Fibroblast of skin of left quadriceps (primary cell): Measurements from ENCODE around the gene AGTRAP.

Experiments used
- DNase-seq, 2 experiments: peaks; one replicate each; pipeline ENCODE4 v3.0.0-alpha.2; 2013; ENCODE audit warnings: low read depth in 2 of 2

The AGTRAP gene

DNA sequence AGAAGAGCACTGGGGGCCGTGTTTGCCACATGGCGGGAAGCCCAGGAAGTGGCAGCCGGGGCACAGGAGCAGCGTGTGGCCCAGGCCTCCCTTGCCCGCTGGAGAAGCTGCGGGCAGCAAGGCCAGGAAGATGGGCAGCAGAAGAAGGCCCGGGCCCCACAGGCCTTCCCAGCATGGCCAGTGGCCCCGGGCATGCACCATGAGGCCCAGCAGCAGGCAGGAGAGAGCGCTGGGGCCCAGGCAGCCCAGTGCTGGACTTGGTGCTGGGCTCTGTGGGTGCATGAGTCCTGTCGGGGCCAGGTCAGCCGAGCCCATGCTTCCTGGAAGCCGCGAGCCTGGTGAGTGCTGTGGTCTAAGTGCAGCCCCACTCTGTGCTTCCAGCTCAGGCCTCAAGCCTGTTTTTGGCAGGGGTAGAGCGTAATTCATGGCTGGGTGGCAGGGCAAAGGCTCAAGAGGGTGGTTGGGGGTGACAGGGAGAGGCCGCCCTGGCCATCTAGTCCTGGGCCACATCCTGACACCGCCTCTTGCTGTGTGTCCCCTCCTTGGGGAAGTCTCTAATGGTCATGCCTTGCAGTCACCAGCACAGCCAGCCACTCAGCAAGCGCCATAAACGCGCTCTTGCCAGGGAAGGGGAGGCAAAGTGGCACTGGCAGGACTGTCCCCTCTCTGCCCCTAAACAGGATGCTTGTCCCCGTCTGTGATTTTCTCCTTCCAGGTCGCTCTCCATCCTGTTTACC is 48.5 kb downstream of the AGTRAP start:
- DNase-seq, result no peak

DNA sequence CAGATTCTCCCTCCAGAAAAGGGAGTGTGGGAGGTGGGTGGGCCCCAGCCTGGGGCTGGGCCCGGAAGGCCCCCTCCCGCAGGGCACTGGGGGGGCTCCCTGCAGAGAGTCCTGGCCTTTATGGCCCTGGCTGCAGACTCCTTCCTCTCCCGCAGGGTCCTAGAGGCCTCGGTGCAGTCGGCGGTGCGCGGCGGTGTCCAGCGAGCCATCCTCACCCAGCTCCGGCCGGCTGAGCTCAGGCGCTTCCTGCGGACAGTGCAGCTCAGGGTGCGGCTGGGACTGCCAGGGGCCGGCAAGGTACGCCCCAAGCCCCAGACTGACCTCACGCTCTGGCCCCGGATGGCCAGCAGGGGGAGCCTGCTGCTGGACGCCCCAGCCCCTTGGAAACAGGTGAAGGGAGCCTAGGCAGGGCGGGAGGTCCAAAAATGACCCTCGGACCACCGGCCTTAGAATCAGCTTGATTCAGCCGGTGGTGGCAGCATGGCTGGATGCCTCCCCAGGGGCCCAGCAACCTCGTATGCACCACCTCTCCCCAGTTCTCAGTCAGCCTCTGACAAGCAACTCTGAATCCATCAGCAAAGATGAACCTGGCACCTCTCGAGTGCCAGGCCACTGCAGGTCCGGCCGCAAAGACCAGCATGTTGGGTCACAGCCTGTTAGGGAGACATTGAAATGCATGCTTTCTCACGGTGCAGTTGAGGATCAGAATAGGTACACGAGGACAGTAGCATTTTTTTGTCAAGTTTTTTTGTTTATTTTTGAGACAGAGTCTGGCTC is 49.2 kb downstream of the AGTRAP start:
- DNase-seq, result no peak

DNA sequence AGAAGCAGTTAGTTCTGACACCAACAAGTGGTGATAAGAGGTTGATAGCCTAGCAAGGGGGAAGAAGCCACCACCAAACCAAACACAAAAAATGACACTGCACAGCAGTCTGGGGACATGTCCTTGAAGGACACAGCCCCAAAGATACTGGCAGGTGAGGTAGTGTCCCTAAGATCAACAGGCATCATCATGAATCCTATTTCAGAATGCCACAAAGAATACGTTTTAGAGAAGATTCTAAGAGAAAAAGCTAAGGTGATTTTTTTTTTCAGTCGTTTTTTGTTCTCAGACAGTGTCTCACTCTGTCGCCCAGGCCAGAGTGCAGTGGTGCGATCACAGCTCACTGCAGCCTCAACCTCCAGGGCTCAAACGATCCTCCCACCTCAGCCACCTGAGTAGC is 50.2 kb downstream of the AGTRAP start:
- DNase-seq, result no peak

DNA sequence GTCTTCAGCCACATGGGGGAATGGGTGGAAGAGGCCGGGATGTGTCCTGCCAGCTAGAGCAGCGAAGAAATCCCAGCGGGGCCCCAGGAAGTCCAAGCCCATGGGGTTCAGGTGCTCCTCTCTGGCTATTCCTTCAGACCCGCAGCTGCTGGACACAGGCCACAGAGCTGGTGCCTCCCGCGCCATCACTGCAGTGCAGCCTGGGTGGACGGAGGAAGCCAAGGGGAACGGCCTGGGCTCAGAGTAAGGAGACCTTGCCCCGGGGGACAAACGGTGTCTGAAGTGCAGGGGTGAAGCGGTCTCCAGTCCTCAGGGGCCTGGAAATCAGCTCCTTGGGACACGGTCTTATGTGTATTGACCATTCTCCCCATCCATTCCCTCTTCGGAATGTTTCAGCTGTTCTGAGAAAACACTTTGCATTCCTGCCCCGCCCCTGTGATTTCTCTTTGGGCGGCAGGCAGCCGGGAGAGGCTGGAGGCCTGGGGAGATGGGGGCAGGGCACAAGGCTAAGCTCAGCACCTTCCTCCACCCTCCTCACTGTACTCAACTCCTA is 51.4 kb downstream of the AGTRAP start:
- no peak for DNase-seq

DNA sequence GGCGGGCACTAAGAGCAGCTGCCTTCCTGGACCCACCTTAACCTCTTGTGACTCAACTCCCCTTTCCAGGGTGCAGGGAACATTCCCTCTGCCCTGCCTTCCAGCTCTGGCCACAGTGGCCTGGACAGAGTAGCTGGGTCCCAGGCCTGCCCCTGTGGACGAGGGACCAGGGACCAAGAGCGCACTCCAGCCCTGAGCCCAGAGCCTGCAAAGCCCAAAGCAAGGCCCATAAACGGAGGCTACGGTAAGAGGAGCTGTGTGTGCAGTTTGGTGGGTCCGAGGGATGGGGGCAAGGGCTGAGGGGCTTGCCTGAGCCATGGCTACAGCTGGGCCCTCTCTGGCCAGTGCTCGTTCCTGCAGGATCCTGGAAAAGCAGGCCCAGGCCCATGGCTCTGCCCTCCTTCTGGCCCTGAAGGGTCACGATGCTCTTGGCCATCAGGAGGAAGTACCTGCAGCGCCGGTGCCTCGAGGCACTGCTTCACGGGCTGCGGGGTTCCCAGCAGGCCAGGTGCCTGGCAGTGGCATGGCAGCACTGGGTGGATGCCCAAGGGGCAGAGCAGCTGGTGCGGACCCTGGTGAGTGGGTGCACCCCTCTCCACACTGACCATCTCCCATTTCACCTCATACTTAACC is 52.0 kb downstream of the AGTRAP start:
- DNase-seq, result no peak

DNA sequence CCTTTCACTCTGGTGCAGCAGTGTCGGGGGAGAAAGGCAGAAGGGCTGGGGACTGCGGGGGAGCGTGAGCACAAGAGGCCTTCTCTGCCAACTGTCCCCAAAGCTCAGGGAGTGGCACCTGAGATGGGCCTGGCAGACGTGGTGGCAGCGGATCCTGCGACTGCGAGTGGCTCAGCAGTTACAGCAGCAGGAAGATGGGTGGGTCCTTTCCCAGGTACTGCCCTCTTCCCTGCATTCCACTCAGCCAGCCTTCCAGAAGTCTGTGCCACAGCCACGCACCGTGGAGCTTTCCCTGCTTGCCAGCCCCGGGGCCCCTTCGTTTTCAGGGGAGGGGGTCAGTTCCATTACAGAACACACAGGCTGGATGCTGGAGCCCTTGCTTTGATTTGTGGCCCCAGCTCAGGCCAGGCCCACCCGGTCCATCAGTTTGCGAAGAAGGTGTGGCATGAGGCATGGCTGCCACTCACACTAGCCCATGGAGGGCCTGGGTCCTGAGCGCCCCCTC is 52.7 kb downstream of the AGTRAP start:
- DNase-seq, result no peak

DNA sequence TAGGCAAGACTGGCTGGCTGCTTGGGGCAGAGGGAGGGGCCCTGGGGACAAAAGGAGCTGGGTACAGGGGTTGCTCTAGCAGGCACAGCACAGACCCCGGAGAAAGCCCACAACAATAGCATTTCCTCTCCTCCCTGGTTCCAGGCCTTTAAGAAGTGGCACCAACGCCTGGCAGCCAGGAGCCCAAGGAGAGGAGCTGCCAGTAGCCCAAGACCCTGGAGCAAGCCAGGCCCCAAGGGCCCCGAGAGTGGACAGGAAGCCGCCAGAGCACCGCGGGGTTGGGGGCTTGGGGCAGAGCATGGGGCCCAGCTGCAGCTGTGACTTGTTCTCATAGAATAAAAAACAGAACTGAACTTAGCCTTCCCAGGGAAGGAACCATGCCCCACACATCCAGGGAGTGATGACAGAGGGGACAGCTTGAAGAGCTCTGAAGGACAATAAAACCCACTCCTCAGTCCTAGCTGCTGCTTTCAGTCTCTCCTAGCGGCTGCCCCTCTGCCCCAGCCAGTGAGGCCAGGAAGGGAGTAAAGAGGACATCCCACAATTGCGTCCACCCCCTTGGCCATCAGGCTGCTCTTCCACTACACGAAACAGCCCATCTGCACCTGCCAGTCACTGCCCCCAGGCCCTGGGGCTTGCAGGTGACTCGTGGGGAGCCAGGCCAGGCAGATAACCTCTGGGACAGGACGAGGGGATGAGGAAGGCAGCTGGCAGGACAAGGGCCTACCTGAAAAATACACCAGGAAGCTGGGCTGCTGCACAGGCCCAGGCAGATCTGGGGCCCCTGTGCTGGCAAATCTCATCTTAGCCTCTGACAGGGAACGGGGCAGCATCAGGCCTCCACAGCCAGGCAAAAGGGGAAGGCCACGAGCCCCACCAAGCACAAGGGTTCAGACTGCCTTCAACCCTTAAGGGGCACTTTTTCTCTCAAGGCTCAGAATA is 53.5 kb downstream of the AGTRAP start:
- no peak for DNase-seq

DNA sequence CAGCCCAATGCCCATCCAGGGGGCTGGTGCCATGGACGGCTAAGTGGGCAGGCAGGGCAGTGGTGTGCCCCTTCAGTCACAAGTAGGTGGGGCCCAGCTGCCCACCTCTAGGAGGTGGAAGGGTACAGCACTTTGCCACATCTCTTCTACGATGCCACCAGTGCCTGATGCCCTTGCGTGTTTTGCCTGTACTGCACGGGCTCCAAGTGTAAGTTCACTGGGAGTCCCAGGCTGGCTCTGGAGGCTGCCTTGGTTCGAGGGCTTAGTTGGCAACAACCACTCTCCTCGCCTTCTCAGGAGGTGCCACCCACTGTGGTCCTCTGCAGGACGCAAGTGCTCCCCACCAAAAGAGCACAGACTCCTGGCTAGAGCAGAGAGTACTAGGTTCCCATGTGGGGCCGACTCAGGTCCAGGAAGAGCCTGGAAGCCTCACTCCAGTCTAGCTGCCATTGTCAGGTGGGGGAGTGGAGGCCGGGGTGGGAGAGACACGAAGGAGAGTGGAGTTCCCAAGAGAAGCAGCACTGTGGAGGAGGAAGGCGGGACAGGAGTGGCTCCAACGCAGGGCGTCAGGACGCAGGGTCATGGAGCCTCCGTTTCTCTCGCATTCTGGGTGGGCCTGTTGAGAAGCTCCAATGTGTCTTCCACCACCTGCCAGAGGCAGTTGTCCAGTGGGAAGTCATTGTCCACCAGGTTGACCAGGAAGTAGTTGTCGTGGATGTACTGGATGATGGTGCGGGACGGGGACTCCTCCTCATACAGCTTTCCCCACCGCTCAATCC is 54.4 kb downstream of the AGTRAP start:
- no peak for DNase-seq

DNA sequence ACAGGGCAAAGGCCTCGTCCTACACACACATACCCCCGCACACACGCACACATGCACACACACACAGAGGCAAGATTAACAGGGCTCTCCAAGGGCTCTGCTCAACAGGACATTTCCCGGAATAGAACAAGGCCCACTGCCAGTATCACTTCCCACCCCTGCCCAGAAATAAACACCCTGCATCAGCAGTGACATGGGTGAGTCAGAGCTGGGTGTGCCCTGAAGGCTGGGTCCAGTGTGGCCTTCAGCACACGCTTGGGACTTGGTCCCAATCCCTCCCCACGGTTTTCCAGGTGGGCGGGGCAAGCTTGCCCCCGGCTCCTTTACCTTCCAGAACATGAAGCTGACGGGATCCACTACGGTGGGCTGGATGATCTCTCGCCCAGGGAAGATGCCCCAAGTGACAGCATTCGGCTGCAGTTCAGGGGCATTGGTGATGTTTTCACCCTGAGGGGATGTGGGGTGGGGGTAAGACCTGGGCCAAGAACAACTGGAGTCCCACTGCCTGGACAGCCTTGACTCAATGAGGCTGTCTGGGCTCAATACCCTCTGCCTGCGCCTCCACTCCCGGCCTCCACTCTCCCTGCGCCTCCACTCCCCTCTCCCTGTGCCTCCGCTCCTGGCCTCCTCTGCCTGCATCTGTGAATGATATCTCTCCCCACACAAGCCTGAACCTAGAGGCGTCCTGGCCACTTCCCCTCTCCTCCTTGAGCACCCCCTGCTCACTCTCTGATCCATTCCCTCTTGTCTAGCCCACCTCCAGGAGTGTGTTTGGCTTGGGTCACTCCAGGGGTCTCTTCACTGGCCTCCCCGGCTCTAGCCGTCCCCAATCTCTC is 55.2 kb downstream of the AGTRAP start:
- DNase-seq, result no peak

DNA sequence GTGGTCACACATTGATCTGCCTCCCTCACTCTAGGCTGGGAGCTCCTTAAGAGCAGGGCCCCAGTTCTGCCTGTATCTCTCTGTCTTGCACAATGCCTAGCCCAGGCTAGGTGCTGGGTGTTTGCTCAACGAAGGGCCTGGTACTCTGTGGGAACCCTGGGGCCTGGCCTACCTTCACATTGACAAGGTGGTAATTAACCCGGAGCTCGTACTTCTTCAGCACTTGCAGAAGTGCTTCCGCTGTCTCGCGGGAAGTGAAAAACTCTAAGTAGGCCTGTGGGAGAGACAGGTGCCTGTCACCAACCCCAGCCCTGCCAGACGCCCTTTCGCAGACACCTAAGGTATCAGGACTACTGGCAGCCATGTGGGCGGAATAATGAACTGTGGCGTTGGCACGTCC is 56.2 kb downstream of the AGTRAP start:
- DNase-seq, result no peak

DNA sequence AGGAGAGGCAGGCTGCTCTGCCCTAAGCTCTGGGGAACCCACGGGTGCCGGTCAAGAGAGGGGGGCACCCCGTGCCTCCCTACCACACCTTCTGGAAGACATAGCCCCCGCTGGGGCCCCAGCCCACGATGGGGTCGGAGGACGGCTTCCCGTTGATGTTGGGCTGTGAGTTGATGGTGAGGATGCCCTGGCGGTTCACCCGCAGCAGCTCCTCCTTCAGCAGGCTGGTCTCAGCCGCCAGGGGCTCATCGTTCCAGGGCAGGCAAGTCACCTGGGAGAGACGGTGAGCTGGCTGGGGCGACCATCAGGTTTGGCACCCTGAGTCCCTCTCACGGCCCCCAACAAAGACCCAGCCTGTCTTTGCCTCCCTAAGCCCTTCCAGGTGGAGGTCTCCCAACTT is 57.9 kb downstream of the AGTRAP start:
- DNase-seq, result no peak

DNA sequence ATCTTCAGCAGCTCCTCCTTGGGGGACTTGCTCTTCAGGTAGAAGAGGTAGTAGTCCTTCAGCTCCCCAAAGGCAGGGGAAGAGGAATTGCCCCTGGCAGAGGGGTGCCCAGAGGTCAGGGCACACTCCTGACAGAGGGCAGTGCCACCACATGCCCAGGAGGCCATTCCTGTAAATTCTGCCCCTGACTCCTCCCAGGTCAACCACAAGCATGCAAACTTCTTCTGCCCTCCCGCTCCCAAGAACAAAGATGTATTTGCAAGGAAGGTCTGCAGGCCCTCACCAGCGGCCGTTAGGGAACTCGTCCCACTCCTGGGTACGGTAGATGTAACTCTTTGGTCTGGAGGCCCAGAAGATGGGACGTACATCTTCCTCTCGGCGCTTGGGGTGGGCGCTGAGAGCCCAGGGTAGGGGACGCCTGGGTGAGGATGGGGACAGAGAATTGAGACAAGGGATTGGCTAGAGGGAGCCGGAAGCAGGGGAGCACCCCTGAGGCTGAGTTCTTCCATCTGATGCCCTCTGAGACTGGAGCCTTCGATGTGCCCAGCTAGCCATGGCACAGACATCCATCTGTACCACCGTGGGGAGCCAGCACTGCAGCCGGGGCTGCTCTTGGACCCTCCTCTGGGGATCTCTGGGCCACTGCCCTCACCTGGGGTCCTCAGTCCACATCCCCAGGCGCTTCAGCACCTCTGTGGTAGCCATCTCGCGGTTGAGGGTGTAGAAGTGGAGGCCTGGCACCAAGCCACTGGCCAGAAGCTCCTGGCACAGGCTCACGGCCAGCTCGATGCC is 58.7 kb downstream of the AGTRAP start:
- DNase-seq, result no peak

DNA sequence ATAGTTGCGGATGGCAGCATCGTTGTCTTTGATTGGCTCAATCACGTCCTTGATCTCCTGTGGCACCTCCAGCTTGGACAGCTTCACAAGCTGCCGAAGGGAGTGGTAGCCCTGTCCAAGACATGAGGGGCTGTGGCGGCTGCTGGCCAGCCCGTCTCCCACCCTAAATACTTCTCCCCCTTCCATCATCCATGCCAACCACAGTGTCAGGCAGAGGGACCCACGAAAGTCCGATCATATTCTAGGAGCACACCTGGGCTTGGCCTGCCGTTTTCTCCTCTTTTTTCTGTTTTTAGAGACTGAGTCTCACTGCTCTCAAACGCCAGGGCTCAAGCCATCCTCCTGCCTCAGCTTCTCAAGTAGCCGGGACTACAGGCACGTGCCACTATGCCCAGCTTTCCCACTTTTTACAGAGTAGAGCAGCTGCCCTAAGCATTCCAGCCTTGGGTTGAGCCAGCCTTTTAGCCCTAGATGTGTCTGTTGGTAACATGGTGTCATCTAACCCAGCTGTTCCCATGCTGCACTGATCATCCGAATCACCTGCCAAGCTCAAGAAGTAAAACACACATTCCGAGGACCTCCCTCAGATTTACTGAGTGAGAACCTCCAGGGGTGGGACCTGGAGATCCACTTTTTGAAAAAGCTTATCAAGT is 59.4 kb downstream of the AGTRAP start:
- no peak for DNase-seq

DNA sequence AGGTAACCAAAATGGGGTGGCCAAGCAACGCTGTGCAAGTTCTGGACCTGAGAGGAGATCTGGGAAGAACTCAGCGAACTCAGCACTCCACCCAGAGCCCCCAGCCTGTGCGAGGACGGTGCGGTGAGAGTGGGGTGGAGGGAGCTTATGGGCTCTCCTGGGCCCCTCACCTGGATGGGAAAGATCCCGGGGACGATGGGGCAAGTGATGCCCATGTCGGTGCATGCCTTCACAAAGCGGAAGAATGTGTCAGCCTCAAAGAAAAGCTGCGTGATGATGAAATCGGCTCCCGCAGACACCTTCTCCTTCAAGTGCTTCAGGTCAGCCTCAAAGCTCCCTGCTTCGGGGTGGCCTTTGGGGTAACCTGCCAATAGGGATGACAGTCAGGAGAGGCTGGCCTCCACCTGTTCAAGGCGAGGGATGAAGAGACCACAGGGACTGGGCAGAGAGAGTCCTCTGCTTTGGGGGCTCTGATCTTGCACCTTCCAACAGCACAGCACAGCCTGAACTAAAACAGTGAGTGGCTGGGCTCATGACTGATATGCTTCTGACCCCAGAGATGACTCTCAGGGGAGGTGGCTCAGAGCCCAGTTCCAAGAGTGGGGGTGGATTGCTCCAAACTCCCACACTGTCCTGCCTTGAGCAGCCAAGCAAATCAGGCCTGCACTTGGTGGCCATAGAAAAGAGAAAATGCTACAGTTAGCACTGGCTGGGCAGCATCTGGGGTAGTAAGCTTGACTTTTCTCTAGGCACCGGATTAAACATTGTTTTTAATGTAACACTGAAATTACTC is 60.3 kb downstream of the AGTRAP start:
- DNase-seq, result no peak

DNA sequence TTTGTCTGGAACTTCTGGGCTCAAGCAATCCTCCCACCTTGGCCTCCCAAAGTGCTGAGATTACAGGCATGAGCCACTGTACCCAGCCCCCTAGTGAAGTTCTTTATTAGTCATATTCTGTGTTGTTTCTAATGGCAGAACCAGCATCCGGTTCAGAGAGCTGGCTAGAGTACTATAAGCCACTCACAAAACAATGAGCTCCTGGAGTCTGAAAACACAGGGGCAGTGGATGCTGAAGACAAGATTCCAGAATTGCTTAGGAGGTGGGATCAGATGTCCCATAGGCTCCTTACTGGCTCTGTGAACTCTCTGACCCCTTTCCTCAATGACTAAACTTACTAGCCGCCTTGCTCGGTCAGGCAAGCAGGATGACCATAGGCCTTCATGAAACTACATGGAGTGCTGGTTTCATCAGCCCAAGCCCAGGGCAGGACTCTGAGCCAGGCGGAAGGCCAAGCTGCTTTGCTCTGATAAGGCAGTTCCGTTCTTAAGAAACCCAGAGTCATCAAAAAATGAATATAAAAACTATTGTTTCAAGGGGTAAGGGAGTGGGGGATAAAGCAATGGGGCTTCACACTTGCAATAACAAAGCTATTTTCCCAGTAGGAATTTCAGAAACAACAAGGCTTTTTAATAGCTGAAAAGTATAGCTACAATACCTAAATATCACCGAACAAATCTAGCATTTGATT is 61.7 kb downstream of the AGTRAP start:
- DNase-seq, result no peak

DNA sequence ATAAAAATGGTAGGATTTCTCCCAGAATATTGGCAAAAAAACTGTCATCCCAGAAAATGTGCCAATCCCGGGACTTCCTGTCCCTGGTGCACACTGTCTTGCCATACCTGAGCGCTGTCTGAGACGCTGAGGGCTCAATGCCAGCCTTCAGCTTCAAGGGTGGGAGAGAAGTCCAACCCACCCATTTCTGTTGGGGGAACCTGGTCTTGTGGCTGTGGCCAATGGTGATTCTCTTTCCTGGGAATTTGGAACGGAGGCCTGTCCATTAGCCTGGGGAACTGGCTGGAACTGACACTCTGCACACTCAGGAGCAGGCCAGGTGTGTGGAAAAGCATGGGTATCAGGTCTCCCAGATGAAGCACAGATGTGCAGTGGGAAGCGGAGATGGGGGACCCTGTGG is 63.2 kb downstream of the AGTRAP start:
- DNase-seq, result no peak

DNA sequence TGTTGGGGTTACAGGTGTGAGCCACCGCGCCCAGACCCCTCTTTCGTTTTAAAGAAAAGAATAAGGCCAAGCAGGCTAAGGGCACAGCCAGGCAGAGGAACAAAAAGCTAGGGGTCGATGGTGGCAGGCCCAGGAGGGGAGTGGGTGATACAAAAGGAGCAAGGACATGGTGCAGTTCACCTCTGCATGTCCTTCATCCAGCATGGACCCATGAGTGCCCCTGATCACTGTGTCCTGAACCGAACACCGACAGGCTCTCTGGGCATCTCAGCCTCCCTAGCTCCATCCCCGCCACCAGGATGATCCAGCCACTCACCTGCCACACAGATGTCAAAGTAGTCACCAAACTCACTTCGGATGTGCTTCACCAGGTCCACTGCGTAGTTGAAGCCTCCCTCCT is 64.0 kb downstream of the AGTRAP start:
- DNase-seq, result no peak
